Neural crest cell (in vitro differentiated cells): ENCODE results near the gene SMARCA4. TPM values are rescaled to one million over a fixed set of nuclear protein-coding genes. Genes with fewer than 3 reads are reported as not detected.

ENCODE experiments used
- DNase-seq: peaks from one replicate; pipeline ENCODE4 v3.0.0; 2021; ENCODE audit warnings: low read depth, mixed read lengths, low spot score
- H3K27ac Mint-ChIP-seq: one replicate; pipeline ENCODE4 v1.8.0; 2021; ENCODE audit warnings: mild to moderate bottlenecking, mixed read lengths; ENCODE audit not compliant: unreplicated experiment
- H3K27me3 Mint-ChIP-seq: 2 replicates; pipeline ENCODE4 v1.8.0; 2021; ENCODE audit warnings: low read depth, mild to moderate bottlenecking, mixed read lengths
- H3K36me3 Mint-ChIP-seq: 2 replicates; pipeline ENCODE4 v1.8.0; 2021; ENCODE audit warnings: low read depth, mild to moderate bottlenecking, mixed read lengths
- H3K4me1 Mint-ChIP-seq: 2 replicates; pipeline ENCODE4 v1.8.0; 2021; ENCODE audit warnings: mixed read lengths
- H3K4me3 Mint-ChIP-seq: one replicate; pipeline ENCODE4 v1.8.0; 2021; ENCODE audit warnings: mild to moderate bottlenecking, mixed read lengths
- H3K9me3 Mint-ChIP-seq: 2 replicates; pipeline ENCODE4 v1.8.0; 2021; ENCODE audit warnings: mixed read lengths
- total RNA-seq: library from RNA; stranded (reverse); gene quantifications from 2 replicates; pipeline ENCODE4 v1.2.1, GENCODE V29; 2021
- TF ChIP-seq, protein P1 (sequence below): fragments of 200-600 bp; sonication (generic); conservative IDR thresholded peaks from 2 replicates; pipeline ENCODE4 v1.5.0; 2021; ENCODE audit warnings: antibody characterized with exemption, mild to moderate bottlenecking

Gene SMARCA4
- total RNA-seq, 1 donor from 2014 or later, result 363 TPM

DNA sequence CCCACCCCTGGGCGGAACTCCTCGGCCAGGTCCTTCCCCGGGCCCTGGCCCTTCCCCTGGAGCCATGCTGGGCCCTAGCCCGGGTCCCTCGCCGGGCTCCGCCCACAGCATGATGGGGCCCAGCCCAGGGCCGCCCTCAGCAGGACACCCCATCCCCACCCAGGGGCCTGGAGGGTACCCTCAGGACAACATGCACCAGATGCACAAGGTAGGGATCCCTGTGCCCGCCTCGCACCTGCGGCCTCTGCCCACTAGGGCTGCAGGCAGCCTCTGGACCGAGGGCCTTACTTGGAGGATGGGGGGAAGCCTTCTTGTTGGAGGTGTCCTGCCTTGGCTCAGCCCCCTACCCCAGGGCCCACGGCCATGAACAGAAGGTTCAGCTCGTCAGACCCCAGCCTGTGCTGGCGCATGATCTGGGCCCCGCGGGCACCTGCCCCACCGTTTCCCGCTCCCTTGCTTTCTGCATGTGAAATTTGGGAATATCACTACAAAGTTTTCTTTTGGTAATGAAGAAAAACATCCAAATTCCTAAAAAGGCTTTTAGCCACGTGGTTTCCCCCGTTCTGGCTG lies 23.4 kb downstream of the SMARCA4 start:
- Mint-ChIP-seq H3K36me3 (no peaks in the 10 kb centered on the region), H3K27ac (no peak overlapping the region), H3K4me3 (no peak overlapping the region), H3K9me3 (no peaks in the 10 kb centered on the region), H3K4me1 (peaks cover 9% of the 10 kb centered on the region), H3K27me3 (no peaks in the 10 kb centered on the region)
- no peak for DNase-seq
- TF ChIP-seq, protein P1, sequence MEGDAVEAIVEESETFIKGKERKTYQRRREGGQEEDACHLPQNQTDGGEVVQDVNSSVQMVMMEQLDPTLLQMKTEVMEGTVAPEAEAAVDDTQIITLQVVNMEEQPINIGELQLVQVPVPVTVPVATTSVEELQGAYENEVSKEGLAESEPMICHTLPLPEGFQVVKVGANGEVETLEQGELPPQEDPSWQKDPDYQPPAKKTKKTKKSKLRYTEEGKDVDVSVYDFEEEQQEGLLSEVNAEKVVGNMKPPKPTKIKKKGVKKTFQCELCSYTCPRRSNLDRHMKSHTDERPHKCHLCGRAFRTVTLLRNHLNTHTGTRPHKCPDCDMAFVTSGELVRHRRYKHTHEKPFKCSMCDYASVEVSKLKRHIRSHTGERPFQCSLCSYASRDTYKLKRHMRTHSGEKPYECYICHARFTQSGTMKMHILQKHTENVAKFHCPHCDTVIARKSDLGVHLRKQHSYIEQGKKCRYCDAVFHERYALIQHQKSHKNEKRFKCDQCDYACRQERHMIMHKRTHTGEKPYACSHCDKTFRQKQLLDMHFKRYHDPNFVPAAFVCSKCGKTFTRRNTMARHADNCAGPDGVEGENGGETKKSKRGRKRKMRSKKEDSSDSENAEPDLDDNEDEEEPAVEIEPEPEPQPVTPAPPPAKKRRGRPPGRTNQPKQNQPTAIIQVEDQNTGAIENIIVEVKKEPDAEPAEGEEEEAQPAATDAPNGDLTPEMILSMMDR, result no peak

- Mint-ChIP-seq H3K27ac (no peak overlapping the region), H3K4me3 (no peak overlapping the region), H3K27me3 (no peaks in the 10 kb centered on the region), H3K36me3 (no peaks in the 10 kb centered on the region), H3K9me3 (no peaks in the 10 kb centered on the region), H3K4me1 (peaks cover 5% of the 10 kb centered on the region)
- no peak for DNase-seq
- TF ChIP-seq, protein P1, result no peak
These were observed 24.7 kb downstream of the SMARCA4 start for GRCh38 chr19:10985502-10985901.

- Mint-ChIP-seq H3K9me3 (no peaks in the 10 kb centered on the region), H3K27ac (no peak overlapping the region), H3K36me3 (peaks cover 3% of the 10 kb centered on the region), H3K27me3 (no peaks in the 10 kb centered on the region), H3K4me3 (no peak overlapping the region), H3K4me1 (peaks cover 5% of the 10 kb centered on the region)
- TF ChIP-seq, protein P1, result no peak
- DNase-seq, result no peak
These were observed 25.7 kb downstream of the SMARCA4 start for GRCh38 chr19:10986301-10987127.

- Mint-ChIP-seq H3K27ac (no peak overlapping the region), H3K9me3 (no peaks in the 10 kb centered on the region), H3K27me3 (no peaks in the 10 kb centered on the region), H3K4me3 (no peak overlapping the region), H3K4me1 (peaks cover 3% of the 10 kb centered on the region), H3K36me3 (peaks cover 6% of the 10 kb centered on the region)
- TF ChIP-seq, protein P1, result no peak
- DNase-seq, result no peak
These were observed 26.9 kb downstream of the SMARCA4 start for GRCh38 chr19:10987571-10988297.

DNA sequence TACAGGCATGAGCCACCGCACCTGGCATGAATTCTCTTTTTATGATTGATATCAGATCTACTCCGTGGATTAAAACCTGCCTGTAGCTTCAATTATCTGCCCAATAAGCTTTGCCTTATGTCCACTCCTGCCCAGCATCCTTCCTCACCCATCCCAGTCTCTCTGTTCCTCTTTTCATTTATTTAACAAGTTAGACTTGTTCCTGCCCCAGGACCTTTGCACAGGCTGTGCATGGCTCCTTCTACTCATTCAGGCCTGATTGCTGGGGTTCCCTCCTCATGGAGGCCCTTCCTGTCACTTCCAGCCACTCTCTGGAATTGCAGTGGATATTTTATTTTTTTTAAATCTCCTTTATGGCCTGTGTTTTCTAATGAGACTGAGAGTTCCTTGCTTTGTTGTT lies 27.6 kb downstream of the SMARCA4 start:
- Mint-ChIP-seq H3K9me3 (no peaks in the 10 kb centered on the region), H3K4me3 (no peak overlapping the region), H3K27me3 (no peaks in the 10 kb centered on the region), H3K36me3 (peaks cover 6% of the 10 kb centered on the region), H3K27ac (no peak overlapping the region), H3K4me1 (no peaks in the 10 kb centered on the region)
- no peak for DNase-seq
- TF ChIP-seq, protein P1, result no peak
